Measurements from ENCODE around the gene NYNRIN.

DNA sequence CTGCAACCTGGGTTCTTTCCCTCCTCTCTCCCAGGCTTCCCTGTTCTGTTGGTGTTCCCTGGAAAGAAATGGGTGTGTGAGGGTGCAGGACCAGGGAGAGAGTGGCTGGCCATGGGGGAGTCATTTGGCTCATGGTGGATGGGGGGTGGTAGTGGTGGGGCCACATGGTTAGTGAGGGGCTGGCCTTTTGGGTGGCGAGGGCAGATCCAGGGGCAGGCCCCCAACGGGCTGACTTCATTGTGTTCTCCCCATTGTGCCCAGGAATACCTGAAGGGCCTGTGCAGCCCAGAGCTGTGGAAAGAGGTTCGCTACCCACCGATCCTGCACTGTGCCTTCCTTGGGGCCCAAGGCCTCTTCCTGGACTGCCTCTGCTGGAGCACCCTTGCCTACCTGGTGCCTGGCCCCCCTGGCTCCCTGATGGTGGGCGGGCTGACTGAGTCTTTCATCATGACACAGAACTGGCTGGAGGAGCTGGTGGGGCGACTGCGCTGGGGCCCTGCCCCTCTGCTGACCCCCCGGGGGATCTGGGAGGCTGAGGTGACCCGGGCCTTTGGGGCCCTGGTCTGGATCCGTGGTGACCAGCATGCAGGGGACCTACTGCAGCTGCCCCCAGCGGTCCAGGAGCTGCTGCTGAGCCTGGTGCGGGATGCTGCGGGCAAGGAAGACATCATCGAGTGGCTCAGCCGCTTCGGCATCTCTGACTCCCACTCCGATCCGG, 9.0 kb downstream of the NYNRIN start:
- TF ChIP-seq, protein P1, sequence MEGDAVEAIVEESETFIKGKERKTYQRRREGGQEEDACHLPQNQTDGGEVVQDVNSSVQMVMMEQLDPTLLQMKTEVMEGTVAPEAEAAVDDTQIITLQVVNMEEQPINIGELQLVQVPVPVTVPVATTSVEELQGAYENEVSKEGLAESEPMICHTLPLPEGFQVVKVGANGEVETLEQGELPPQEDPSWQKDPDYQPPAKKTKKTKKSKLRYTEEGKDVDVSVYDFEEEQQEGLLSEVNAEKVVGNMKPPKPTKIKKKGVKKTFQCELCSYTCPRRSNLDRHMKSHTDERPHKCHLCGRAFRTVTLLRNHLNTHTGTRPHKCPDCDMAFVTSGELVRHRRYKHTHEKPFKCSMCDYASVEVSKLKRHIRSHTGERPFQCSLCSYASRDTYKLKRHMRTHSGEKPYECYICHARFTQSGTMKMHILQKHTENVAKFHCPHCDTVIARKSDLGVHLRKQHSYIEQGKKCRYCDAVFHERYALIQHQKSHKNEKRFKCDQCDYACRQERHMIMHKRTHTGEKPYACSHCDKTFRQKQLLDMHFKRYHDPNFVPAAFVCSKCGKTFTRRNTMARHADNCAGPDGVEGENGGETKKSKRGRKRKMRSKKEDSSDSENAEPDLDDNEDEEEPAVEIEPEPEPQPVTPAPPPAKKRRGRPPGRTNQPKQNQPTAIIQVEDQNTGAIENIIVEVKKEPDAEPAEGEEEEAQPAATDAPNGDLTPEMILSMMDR (IDR thresholded peaks at IDR 0.05): no peak
- no peak for TF ChIP-seq POLR2A (IDR thresholded peaks at IDR 0.05)

All from Peyer's patch (tissue), 4 donors.